Fibroblast of lung (primary cell): ENCODE results near the gene TCP10L. TPM values are rescaled to one million over a fixed set of nuclear protein-coding genes. Genes with fewer than 3 reads are reported as not detected.

Source experiments
- DNase-seq, 2 donors: peaks; one replicate each; pipeline versions ENCODE4 v3.0.0 to v3.0.0-alpha.2; 2010; ENCODE audit warnings: low read depth in 2 of 2
- H2AFZ ChIP-seq: 2 replicates; pipeline ENCODE4 v1.5.1; 2012; ENCODE audit warnings: low read length, control low read depth, inconsistent platforms
- H3K27ac ChIP-seq: 2 replicates; pipeline ENCODE4 v1.5.1; 2011; ENCODE audit warnings: low read length, control low read depth; ENCODE audit not compliant: insufficient read depth
- H3K27me3 ChIP-seq: 2 replicates; pipeline ENCODE4 v1.5.1; 2011; ENCODE audit warnings: mild to moderate bottlenecking, low read length; ENCODE audit not compliant: control insufficient read depth, insufficient read depth
- H3K36me3 ChIP-seq: 2 replicates; pipeline ENCODE4 v1.5.1; 2011; ENCODE audit warnings: low read length; ENCODE audit not compliant: control insufficient read depth, insufficient read depth
- H3K4me1 ChIP-seq: 2 replicates; pipeline ENCODE4 v1.5.1; 2011; ENCODE audit warnings: low read length; ENCODE audit not compliant: control insufficient read depth, insufficient read depth; ENCODE audit errors: extremely low read depth
- H3K4me2 ChIP-seq: 2 replicates; pipeline ENCODE4 v1.5.1; 2011; ENCODE audit warnings: low read length, control low read depth; ENCODE audit not compliant: insufficient read depth; ENCODE audit errors: extremely low read depth
- H3K4me3 ChIP-seq, 4 experiments: fragments of 200-600 bp in 1 of 4; sonication (generic) in 1 of 4; replicated peaks in 1 of 4; 2 replicates each; pipeline ENCODE4 v1.5.1; 2011 to 2016; ENCODE audit warnings: low read length in 4 of 4, low read depth in 3 of 4, mild to moderate bottlenecking in 3 of 4, control low read depth in 2 of 4, inconsistent platforms in 1 of 4, mixed read lengths in 1 of 4; ENCODE audit not compliant: insufficient read depth in 1 of 4; ENCODE audit errors: control extremely low read depth in 1 of 4
- H3K79me2 ChIP-seq: 2 replicates; pipeline ENCODE4 v1.5.1; 2012; ENCODE audit warnings: mild to moderate bottlenecking, low read length, inconsistent platforms; ENCODE audit not compliant: control insufficient read depth, insufficient read depth
- H3K9ac ChIP-seq: 2 replicates; pipeline ENCODE4 v1.5.1; 2011; ENCODE audit warnings: mild to moderate bottlenecking, low read length, control low read depth; ENCODE audit not compliant: insufficient read depth
- H3K9me3 ChIP-seq: 2 replicates; pipeline ENCODE4 v1.5.1; 2012; ENCODE audit warnings: low read depth, low read length; ENCODE audit not compliant: control insufficient read depth, insufficient read depth
- H4K20me1 ChIP-seq: 2 replicates; pipeline ENCODE4 v1.5.1; 2011; ENCODE audit warnings: low read length; ENCODE audit not compliant: control insufficient read depth, insufficient read depth; ENCODE audit errors: extremely low read depth
- CTCF ChIP-seq, 2 donors: IDR thresholded peaks in 1 of 2; conservative IDR thresholded peaks in 1 of 2; 1 replicate in 1 of 2; 2 replicates in 1 of 2; pipeline ENCODE4 v1.5.1; 2011 to 2012; ENCODE audit warnings: low read length in 2 of 2, control low read depth in 1 of 2, inconsistent platforms in 1 of 2, low read depth in 1 of 2, mild to moderate bottlenecking in 1 of 2
- EZH2 ChIP-seq: IDR thresholded peaks from 2 replicates; pipeline ENCODE4 v1.5.1; 2012; ENCODE audit warnings: low read length, control low read depth, mild to moderate bottlenecking; ENCODE audit errors: missing control alignments
- polyA plus RNA-seq, 2 donors: library from polyadenylated mRNA; depleted of rRNA in 1 of 2; stranded (reverse) in 1 of 2; unstranded in 1 of 2; fragments of >200 nt; gene quantifications; 2 replicates each; pipeline ENCODE4 v1.2.1, GENCODE V29; 2011 to 2012; ENCODE audit warnings: missing spikeins in 1 of 2
- total RNA-seq: library from RNA; depleted of rRNA; stranded (reverse); fragments of >200 nt; gene quantifications from 2 replicates; pipeline ENCODE4 v1.2.1, GENCODE V29; 2014

The TCP10L gene
- total and polyA plus RNA-seq, 2 donors (not counting 1 experiment from before 2014, with no cell fraction given) = 0.24 to 0.83 TPM

DNA sequence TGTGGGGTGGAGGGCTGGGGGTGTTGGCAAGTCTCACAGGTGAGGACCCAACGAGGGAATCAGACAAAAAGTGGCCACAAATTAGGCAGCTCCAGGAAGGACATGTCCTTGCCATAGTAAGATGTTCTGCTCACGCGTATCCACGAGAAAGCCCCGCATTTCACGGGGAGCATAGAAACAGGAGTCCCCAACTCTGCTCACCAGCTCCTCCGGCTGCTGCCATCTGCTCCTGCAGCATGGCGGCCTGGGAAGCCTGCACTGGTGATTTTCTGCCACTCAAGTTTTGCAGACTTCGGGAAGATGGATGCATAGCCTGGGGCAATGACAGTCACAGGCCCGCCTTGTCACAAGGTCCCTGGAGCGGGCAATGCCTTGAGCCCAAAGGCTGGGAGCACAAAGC is 9.3 kb downstream of the TCP10L start:
- Histone ChIP-seq H3K9ac (no peak overlapping the region), H3K4me2 (no peak overlapping the region), H4K20me1 (no peaks in the 10 kb centered on the region), H3K79me2 (no peaks in the 10 kb centered on the region), H3K4me3 (no peak overlapping the region), H3K9me3 (no peaks in the 10 kb centered on the region), H3K36me3 (no peaks in the 10 kb centered on the region), H3K4me1 (no peaks in the 10 kb centered on the region), H2AFZ (no peak overlapping the region), H3K27ac (no peak overlapping the region), H3K27me3 (peaks cover 26% of the 10 kb centered on the region)
- no peak for DNase-seq
- TF ChIP-seq CTCF (conservative IDR thresholded peaks at IDR 0.05 in 1 of 2, IDR thresholded peaks at IDR 0.05 in 1 of 2; ENCODE audit: low read depth in 1 of 2, low read length in 2 of 2) (no peak), EZH2 (no peak)

GRCh38 chr21:32574946-32575925 is 10.1 kb downstream of the TCP10L start:
- Histone ChIP-seq H3K4me1 (no peaks in the 10 kb centered on the region), H3K79me2 (no peaks in the 10 kb centered on the region), H3K4me2 (no peak overlapping the region), H3K4me3 (no peak overlapping the region), H2AFZ (no peak overlapping the region), H3K27me3 (peaks cover 24% of the 10 kb centered on the region), H3K27ac (no peak overlapping the region), H3K36me3 (no peaks in the 10 kb centered on the region), H3K9me3 (no peaks in the 10 kb centered on the region), H4K20me1 (no peaks in the 10 kb centered on the region), H3K9ac (no peak overlapping the region)
- TF ChIP-seq EZH2 (no peak), CTCF (conservative IDR thresholded peaks at IDR 0.05 in 1 of 2, IDR thresholded peaks at IDR 0.05 in 1 of 2; ENCODE audit: low read depth in 1 of 2, low read length in 2 of 2) (no peak)
- no peak for DNase-seq

DNA sequence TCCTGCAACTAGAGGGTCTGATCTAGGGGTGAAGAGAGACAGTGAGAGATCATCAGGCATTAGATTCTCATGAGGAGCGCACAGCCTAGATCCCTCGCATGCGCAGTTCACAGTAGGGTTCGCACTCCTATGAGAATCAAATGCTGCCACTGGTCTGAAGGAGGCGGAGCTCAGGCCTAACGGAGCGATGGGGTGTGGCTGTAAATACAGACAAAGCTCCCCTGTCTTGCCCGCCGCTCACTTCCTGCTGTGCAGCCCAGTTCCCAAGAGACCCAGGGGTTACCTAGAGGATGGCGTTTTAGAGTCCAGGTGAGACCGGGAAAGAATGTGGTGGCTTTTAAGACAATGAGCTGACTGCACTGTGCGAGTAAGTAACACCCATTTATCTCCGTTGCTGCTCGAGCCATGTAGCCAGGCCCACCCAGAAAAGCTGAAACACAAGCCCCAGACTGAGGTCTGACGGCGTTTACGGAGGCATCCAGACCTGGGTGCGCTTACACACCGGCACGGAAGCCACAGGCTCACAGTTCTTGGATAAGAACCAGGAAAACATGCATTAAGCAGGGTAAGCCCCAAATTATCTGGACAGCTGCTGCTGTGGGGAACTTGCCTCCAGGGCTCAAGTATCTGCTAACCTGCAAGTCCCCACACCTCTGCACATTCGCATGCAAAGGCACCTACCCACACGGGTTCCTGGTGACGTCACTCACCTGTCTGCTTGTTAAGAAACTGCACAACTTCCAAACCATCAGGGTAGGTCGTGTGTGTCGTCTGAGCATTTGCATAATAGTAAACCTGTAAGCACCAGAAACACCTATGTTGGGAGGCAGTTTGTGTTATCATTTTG is 12.5 kb downstream of the TCP10L start:
- TF ChIP-seq CTCF (conservative IDR thresholded peaks at IDR 0.05 in 1 of 2, IDR thresholded peaks at IDR 0.05 in 1 of 2; ENCODE audit: low read depth in 1 of 2, low read length in 2 of 2) = no peak
- TF ChIP-seq EZH2 = no peak

More for the DNA sequence above, 12.5 kb downstream of the TCP10L start:
- Histone ChIP-seq H3K79me2 (no peaks in the 10 kb centered on the region), H3K4me2 (no peak overlapping the region), H4K20me1 (no peaks in the 10 kb centered on the region), H3K36me3 (no peaks in the 10 kb centered on the region), H3K4me3 (no peak overlapping the region), H2AFZ (no peak overlapping the region), H3K9ac (no peak overlapping the region), H3K9me3 (no peaks in the 10 kb centered on the region), H3K4me1 (peaks cover 5% of the 10 kb centered on the region), H3K27me3 (peaks cover 10% of the 10 kb centered on the region), H3K27ac (no peak overlapping the region)
- no peak for DNase-seq
